Mucosa of gallbladder (tissue), 1 donor: ENCODE results near the gene ATP5F1B. TPM values are rescaled to one million over a fixed set of nuclear protein-coding genes. Genes with fewer than 3 reads are reported as not detected.
A peak's percentile ranks its signal among the peaks of the same experiment; 100 is the strongest.
"Not testable (repeated sequence)": the region's sequence is repeated elsewhere in the genome, so short reads cannot be mapped to it uniquely, and the experiment has no call there.

Experiments
- DNase-seq: peaks from one replicate; pipeline ENCODE4 v3.0.0-alpha.2; 2020; ENCODE audit warnings: low spot score
- total RNA-seq: library from RNA; stranded (reverse); gene quantifications from one replicate; pipeline ENCODE4 v1.2.1, GENCODE V29; 2021
- donor health status: DM: no; HTN: no; CAD: no.

ATP5F1B gene
- 558 TPM for total RNA-seq

DNA sequence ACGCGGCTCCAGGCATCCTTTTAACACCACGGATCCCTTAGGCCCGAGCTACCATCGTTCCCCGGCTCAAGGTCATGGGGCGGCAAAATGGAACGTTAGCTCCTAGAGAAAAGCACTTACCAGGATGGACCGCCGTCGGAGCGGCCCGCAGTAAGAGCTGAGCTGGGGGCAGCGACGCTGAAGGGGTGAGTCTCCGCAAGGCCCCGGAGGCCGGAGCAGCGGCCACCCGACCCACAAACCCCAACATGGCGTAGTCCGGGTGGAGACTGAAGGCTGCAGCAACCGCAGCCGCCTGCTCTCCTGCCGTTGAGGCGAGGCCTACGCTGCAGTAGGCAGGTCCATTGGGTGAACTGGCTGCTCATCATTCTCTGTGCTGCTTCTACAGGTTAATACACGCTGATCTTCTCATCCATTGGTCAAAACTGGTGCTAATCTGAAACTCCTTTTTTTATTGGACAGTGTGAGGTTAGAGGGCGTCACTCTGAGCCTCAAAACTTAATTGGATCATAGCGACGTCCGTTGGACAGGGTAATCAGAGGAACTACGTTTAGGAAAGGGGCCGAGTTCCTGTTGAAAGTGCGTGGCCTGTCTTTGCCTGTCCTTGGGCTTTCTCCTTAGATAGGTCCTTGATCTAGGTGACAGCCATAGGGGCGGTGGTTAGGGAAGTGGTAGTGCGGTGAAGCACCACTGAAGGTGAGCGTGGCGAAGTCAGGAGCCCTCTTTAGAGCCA, at the start of gene ATP5F1B:
Gene ATP5F1B (minus strand): TSS at position 268 of the 730 bp plus-strand sequence. CDS start 21 bp downstream, at position 247.
- DNase-seq: peak; percentile 98

DNA sequence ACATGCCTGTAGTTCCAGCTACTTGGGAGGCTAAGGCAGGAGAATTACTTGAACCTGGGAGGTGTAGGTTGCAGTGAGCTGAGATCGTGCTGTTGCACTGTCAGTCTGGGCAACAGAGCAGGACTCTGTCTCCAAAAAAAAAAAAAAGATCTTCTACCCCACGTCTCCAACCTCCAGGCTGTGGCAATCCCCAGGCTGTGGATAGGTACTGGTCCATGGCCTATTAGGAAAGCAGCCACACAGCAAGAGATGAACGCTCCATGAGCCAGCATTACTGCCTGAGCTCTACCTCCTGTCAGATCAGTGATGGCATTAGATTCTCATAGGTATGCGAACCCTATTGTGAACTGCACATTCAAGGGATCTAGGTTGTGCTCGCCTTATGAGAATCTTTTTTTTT, 48.4 kb upstream of the ATP5F1B start:
- no peak for DNase-seq

DNA sequence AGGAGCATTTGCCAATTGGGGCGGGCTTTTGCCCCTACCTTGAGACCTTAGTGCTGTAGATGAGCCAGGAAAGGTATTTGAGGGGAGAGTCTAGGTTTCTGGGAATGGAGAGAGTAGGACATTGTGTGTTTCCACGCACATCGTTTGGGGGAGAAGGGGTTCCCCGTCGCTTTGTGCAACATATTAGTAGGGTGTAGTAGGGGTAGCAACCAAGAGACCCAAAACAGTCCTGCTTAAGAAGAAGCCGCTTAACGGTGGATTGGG, 43.0 kb upstream of the ATP5F1B start:
- DNase-seq: no peak

DNA sequence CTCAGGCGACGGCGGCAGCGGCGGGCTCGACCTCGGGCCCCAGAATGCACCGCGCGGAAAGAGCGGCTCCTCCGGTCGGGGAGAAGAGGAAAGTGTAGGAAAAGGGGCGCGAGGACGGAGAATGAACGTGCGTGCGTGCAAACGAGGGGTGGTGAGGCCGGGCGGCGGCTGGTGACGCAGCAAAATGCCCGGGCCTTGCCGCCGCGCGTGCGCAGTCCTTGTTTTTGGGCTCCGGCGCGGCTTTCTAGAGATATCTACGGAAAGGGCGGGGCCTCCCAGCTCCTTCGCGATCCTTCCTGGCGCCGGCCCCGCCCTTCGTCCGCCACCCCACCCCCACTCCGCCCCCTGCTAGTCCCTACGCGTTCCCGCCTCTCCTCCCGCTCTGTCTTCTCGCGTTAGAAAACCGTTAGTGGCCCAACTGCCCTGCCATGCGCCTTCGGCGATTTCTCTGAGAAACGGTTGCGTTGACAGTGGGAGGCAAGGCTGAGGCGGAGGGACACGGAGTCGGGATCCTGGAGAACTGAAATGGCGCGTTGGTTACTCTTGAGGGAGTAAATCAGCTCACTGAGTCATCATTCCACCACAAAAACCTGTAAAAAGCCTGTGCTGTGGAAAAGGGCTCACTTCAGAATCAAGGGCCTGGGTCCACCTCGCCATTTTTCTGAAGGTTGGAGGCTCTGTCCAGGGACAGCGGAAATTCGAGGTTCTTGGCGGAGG, 42.5 kb upstream of the ATP5F1B start, which contains the start of gene PTGES3:
Gene PTGES3 (minus strand): TSS at position 156 of the 717 bp plus-strand sequence. CDS start 285 bp downstream, outside the sequence.
- peak; percentile 98 for DNase-seq

DNA sequence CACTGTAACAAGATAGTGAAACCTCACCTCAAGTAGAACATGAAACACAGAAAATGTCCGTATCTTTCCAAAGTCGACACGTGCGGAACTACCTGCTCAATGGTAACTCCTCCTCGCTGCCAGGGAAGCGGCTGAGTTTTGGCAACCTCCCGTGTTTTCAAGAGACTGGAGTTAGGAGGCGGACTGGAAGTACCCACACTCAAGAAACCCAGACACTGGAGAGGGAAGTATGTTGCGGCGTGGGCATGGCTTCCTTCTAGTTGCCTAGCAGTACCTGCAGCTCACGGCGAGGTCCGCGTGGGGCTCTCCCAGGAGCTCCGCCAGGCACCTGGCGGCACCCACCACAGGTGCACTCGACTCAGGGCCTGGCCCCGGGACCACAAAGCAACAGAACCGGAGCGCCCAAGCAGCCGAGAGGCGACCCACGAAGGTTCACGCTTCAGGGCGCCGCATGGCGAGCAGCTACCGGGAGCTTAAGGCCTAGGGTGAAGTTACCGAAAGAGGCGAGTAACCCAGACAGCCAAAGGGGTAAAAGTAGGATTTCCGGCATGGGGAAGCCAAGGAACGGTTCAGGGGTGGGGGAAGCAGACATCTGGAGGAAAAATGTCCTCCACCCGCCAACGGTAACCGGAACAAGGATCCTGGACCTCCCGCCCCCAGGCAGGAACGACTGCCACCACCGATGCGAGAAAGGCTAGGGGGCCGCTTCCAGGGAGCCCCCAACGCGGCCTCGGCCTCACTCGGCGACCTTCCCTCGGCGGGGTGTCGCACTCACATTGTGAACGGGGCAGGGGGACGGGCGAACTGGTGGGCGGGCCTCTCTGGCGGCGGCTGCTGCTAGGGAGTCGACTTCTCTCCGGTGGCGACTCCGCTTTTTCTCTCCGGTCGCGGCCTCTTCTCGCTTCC, 41.7 kb upstream of the ATP5F1B start:
- DNase-seq: peak; percentile 51

DNA sequence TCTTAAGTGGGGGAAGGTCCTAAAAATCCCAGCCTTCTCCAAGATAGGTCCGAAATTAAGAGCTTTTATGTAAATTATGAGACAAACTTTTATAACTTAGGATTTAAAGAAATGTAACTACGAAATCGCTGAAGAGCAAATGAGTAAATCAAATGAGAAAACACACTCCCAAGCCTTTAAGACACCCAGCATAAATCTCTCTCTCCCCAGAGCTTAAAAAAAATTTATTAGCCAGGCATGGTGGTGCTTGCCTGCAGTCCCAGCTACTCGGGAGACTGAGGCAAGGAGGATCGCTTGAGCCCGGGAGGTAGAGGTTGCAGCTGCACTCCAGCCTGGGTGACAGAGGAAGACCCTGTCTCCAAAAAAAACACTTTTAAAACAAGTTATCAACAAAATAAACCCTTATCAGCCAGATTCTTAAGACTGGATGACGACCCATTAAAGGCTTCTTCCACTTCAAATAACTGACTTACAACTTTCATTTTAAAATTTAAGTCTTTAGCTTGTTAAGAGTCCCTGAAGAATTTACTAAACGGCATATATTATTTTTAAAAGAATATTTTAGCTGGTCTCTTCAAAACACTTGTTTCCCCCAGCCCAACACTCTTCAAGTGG, 39.1 kb upstream of the ATP5F1B start:
- DNase-seq: no peak

DNA sequence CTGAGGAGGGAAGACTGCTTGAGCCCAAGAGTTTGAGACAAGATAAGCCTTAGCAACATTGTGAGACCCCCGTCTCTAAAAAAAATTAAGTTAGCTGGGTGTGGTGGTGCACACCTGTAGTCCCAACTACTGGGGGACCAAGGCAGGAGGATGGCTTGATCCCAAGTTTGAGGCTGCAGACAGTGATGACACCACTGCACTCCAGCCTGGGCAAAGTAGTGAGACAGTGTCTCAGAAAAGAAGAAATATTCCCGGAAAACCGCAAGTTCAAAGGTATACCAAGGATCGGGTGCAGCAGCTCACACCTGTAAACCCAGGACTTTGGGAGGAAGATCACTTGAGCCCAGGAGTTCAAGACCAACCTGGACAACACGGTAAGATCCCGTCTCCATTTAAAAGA, 36.5 kb upstream of the ATP5F1B start:
- DNase-seq: no peak

DNA sequence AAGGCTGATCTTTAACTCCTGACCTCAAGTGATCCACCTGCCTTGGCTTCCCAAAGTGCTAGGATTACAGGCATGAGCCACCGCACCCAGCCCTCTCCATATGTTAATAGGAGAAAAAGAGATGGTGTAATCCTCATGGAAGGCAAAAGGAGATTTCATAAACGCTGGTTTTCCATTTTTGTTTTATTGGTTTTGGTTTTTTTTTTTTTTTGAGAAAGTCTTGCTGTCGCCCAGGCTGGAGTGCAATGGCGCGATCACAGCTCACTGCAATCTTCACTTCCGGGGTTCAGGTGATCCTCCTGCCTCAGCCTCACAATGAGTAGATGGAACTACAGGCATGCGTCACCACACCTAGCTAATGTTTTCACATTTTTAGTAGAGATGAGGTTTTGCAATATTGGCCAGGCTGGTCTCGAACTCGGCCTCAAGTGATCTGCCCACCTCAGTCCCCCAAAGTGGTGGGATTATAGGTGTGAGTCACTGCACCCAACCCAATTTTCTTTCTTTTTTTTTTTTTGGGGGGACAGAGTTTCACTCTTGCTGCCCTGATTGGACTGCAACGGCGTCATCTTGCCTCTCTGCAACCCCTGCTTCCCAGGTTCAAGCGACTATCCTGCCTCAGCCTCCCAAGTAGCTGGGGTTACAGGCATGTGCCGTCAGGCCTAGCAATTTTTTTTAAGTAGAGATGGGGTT, 34.2 kb upstream of the ATP5F1B start:
- no peak for DNase-seq

DNA sequence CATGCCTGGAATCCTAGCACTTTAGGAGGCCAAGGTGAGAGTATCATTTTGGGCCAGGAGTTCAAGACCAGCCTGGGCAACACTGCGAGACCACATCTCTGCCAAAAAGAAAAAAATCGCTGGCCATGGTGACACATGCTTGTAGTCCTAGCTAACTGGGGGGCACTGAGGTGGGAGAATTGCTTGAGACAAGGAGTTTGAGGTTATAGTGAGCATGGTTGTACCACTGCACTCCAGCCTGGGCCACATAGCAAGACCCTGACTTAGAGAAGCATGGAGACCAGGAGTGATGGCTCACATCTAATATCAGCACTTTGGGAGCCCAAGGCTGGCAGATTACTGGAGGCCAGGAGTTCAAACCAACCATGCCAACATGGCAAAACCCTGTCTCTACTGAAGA, 33.1 kb upstream of the ATP5F1B start:
- DNase-seq: no peak

DNA sequence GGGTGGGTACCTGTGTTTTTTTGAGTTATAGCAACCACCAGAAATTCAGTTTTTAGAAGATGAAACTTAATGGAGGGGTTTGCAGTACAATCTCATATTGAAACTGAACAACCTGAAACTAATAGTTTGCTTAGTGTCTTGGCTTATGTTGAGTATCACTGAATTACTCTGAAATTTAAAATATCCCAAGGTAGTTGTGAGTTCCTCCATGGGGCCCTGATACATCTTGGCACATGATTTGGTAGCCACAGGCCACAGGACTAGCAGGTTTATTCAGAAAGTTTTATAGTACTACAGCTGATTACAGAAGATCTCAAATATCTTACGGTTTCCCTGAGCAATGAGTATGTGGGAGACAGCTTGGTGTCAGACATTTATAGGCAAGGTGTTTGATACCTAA, 31.9 kb upstream of the ATP5F1B start:
- no peak for DNase-seq

DNA sequence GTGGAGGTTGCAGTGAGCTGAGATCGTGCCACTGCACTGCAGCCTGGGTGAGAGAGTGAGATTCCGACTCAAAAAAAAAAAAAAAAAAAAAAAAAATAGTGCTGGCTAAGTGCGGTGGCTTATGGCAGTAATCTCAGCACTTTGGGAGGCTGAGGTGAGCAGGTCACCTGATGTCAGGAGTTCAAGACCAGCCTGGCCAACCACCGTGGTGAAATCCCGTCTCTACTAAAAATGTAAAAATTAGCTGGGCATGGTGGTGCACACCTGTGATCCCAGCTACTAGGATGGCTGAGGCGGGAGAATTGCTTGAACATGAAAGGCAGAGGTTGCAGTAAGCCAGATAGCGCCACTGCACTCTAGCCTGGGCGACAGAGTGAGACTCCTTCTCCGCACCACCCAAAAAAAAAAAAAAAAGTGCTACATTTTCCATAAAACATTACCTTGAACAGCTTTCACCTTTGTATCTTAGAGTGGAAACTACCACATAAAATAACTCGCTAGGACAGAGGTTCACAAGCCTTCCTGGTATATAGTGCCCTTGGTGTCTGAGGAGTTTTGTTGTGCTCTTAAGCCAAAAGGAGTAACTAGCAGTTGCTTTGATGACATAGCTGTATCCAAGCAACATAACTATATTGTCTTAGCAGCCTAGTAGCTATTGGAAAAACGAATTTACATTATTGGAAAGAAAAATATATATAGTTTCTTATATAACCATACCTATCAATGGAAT, 31.2 kb upstream of the ATP5F1B start:
- no peak for DNase-seq

DNA sequence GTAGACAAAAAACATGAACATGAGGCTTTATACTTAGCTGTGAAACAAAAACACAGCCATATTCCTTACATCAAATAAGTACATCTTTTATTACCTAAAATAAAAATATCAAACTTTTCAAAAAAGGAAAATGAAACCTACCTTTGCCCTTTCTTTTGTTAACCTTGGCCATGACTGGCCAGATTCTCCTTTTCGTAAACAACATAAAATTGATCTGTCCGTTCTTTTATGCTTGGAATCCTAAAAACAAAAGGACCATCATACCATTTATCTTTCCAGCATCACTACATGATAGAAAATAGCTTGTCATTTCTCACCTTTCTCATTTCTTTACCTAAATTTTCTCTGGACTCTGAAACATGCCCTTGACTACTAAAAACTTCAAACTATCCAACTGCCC, 25.8 kb upstream of the ATP5F1B start:
- DNase-seq: no peak

DNA sequence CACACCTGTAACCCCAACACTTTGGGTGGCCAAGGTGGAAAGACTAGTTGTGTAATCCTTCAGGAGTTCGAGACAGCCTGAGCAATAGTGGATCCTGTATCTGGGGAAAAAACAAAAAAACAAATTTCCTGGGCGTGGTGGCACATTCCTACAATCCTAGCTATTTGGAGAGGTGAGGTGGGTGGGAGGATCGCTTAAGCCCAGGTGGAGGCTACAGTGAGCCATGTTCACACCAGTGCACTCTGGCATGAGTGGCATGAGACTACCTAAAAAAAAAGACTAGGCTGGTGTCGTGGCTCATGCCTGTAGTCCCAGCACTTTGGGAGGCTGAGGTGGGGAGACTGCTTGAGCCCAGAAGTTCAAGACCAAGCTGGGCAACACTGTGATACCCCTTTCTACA, 25.1 kb upstream of the ATP5F1B start:
- DNase-seq: no peak

DNA sequence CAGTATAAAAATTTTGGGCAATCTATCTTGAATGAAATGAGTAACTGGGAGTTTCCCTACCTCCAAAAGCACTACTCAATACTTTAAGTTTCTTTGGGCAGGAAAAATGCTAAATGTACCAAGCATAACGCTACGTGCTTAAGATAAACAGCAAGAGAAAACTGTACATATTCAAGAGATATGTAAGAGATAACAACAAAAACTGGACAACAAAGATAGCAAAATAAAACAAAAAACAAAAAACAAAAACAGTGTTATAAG, 22.3 kb upstream of the ATP5F1B start:
- no peak for DNase-seq

DNA sequence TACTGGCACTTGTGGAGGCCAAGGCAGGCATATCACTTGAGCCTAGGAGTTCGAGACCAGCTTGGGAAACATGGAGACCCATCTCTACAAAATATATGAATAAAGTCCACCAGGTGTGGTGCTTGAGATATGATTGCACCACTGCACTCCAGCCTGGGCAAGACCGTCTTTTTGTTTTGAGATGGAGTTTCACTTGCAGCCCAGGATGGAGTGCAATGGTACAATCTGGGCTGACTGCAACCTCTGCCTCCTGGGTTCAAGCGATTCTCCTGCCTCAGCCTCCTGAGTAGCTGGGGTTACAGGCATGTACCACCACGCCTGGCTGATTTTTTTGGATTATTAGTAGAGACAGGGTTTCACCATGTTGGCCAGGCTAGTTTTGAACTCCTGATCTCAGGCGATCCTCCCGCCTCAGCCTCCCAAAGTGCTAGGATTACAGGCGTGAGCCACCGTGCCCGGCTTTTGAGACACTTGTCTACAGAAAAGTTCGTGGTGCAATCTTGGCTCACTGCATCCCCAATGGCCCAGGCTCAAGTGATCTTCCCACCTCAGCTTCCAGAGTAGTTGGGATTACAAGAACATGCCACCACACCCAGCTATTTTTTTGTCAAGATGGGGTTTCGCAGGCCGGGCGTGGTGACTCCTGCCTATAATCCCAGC, 16.3 kb upstream of the ATP5F1B start:
- DNase-seq: no peak

DNA sequence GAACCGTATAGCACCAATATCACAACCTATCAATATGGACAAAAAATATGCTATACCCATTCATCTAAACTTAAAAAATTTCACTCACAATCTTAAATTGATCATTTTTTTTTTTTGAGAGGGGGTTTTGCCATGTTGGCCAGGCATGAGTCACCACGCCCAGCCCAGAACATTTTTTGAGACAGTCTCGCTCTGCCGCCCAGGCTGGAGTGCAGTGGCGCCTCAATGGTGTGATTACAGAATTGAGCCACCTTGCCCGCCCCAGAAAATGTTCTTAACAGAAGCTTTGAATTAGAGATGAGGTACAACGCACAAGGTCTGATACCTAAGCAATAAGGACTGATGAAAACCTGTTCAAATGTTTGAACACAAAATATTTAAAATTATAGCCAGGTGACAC, 15.8 kb upstream of the ATP5F1B start:
- DNase-seq: no peak

DNA sequence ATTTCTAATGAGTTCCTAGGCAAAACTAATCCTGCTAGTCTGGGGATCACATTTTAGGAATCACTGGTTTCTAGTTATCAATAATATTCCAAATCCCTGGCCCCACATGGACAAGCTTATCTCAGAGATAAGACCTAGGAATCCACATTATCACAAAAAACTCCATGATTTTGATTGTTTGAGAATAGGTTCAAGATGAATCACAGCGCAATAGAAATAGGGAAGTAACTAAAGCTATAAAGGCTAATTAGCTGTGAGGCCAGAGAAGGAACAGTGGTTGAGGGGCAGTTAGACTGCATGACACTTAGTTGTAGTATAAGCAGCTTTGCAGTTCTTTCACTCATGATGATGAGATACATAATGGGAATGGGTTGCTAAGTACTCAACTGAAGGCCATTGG, 13.1 kb upstream of the ATP5F1B start:
- DNase-seq: no peak

DNA sequence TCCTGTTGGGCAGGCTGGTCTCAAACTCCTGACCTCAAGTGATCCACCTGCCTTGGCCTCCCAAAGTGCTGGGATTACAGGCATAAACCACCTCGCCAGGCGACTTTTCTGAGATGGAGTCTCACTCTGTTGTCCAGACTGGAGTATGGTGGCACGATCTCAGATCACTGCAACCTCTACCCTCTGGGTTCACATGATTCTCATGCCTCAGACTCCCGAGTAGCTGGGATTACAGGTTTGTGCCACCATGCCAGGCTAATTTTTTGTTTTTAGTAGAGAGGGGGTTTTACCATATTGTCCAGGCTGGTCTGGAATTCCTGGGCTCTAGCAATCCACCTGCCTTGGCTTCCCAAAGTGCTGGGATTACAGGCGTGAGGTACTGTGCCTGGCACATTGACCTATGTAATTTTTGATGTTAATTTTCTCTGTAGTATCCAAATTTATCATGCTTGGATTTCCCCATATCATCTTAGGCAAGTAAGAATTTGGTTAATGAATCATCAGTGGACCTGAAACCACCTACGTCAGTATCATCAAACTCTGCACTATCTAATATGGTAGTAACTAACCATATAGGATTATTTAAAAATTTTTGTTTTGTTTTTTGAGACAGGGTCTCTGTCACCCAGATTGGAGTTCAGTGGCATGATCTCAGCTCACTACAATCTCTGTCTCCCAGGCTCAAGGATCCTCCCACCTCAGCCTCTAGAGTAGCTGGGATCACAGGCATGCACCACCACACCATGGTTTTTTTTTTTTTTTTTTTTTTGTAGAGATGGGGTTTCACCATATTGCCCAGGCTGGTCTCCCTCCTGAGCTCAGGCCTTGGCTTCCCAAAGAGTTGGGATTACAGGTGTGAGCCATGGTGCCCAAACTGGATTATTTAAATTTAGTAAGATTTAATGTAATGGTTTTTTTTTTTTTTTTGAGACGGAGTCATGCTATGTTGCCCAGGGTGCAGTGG, 11.9 kb upstream of the ATP5F1B start:
- no peak for DNase-seq

DNA sequence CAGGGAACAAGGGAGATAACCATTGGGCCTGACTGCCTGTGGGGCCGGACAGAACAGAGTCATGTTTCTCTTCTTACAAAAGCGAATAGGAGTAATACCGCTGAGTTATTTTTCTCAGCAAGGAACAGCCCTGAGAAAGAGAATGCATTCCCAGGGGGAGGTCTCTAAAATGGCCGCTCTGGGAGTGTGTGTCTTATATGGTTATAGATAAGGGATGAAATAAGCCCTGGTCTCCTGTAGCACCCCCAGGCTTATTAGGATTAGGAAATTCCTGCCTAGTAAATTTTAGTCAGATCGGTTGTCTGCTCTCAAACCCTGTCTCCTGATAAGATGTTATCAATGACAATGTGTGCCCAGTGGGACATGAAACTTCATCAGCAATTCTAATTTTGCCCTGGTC, 8.0 kb upstream of the ATP5F1B start:
- DNase-seq: not testable (repeated sequence)
